Cardiac fibroblast (primary cell): ENCODE data around the gene LRRC28.

Source experiments
- DNase-seq, 2 donors: peaks; one replicate each; pipeline versions ENCODE4 v3.0.0 to v3.0.0-alpha.2; 2010; ENCODE audit warnings: low read depth in 2 of 2
- H3K4me3 ChIP-seq, 2 donors: replicated peaks in 1 of 2; 1 replicate in 1 of 2; 2 replicates in 1 of 2; pipeline ENCODE4 v1.5.1; 2011; ENCODE audit warnings: low read depth in 2 of 2, low read length in 2 of 2, mild to moderate bottlenecking in 2 of 2, moderate library complexity in 1 of 2
- TF ChIP-seq, protein P1 (sequence below): IDR thresholded peaks from one replicate; pipeline ENCODE4 v1.5.1; 2011; ENCODE audit warnings: low read depth, mild to moderate bottlenecking, low read length, inconsistent platforms

LRRC28 gene

DNA sequence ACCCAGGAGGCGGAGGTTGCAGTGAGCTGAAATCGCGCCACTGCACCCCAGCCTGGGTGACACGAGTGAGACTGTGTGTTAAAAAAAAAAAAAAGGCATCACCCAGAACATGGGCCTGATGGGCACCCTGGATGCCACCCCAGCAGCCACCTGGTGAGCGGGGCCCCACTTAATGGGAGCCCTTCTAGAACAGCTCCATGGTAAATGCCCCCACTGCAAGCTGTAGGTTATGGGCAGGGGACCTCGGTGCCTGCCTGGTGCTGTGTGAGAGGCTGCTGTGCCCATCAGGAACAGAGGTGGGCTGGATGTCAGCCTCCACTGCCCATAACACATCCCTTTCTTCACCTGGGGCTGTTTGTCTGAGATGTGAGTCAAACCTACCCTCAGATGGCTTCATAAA lies 158.3 kb downstream of the LRRC28 start:
- TF ChIP-seq, protein P1, sequence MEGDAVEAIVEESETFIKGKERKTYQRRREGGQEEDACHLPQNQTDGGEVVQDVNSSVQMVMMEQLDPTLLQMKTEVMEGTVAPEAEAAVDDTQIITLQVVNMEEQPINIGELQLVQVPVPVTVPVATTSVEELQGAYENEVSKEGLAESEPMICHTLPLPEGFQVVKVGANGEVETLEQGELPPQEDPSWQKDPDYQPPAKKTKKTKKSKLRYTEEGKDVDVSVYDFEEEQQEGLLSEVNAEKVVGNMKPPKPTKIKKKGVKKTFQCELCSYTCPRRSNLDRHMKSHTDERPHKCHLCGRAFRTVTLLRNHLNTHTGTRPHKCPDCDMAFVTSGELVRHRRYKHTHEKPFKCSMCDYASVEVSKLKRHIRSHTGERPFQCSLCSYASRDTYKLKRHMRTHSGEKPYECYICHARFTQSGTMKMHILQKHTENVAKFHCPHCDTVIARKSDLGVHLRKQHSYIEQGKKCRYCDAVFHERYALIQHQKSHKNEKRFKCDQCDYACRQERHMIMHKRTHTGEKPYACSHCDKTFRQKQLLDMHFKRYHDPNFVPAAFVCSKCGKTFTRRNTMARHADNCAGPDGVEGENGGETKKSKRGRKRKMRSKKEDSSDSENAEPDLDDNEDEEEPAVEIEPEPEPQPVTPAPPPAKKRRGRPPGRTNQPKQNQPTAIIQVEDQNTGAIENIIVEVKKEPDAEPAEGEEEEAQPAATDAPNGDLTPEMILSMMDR: no peak
- H3K4me3 ChIP-seq: no peak overlapping the region
- DNase-seq: no peak

DNA sequence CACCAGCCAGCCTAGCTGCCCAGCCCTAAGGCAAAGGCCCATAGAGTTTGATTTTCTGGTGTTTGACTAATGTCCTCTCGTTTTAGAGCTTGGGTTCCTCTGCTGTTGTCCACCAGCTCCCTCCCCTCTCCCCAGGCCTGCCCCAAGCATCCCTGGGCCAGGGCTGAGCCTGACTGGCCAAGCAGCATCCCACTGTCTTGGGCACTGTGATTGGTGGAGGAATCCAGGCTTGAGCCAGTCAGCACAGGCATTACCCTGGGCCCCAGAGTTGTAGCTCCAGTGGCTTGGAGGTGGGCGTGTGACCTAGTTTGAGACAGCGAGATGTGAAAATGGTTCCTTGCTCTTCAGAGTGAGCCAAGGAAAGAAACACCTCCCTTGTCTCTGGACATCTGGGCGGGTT lies 159.2 kb downstream of the LRRC28 start:
- TF ChIP-seq, protein P1: no peak
- H3K4me3 ChIP-seq: no peak overlapping the region
- DNase-seq: no peak

DNA sequence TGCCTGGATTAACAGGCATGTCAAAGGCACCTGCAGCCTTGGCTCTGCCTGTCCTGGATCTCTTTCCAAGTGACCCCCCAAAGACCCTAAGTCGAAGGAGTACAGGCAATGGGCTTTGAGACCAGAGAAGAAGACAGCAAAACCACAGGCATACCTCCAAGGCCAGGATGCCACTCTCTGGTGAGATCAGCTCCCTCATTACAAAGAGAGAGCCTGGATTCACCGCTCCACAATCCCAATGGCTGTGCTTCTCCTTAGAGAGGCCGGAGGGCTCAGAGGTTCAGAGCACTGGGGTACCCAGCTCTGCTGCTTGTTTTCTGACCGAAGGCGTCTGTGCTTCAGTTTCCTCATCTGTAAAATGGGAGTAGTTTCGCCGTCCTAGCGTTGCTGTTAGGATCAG lies 160.0 kb downstream of the LRRC28 start:
- TF ChIP-seq, protein P1: no peak
- no peak for DNase-seq

DNA sequence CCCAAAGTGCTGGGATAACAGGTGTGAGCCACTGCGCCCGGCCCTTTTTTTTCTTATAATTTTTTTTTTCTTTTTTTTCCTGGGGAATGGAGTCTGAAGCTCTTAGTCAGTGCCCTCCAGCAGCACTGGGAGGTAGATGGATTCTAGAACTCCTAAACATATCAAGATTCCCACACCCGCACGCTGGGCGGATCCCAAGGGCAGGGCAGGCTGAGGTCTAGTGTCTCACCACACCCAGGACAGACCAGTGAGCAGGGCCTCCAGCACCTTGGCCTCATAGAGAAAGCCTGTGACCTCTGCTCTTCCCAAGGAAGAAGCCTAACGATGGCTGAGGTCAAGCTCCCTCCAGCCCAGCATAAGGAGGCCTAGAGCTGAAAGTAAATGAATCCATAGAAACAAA lies 160.8 kb downstream of the LRRC28 start:
- TF ChIP-seq, protein P1: no peak
- H3K4me3 ChIP-seq: no peak overlapping the region
- DNase-seq: no peak

More for the DNA sequence above, 160.0 kb downstream of the LRRC28 start:
- H3K4me3 ChIP-seq: no peak overlapping the region

DNA sequence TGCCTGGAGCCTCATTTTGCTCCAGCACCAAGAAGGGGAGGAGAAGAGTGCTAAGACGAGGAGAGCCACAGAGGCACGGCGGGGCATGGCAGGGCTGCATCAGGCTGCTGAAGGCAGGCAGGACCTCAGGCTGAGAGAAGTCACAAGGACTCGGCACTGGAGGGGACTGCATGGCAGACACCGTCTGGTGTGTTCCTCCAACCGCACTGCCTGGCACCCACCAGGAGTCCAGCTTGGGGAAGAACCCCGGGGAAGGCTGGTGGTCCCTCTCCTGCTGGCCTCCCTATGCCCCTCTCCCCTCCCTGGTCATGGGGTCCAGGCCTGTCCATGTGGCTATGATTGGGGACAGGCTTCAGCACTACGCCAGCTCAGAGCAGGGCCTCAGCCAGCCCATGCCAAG lies 161.3 kb downstream of the LRRC28 start:
- H3K4me3 ChIP-seq: no peak overlapping the region
- TF ChIP-seq, protein P1: no peak
- DNase-seq: no peak

DNA sequence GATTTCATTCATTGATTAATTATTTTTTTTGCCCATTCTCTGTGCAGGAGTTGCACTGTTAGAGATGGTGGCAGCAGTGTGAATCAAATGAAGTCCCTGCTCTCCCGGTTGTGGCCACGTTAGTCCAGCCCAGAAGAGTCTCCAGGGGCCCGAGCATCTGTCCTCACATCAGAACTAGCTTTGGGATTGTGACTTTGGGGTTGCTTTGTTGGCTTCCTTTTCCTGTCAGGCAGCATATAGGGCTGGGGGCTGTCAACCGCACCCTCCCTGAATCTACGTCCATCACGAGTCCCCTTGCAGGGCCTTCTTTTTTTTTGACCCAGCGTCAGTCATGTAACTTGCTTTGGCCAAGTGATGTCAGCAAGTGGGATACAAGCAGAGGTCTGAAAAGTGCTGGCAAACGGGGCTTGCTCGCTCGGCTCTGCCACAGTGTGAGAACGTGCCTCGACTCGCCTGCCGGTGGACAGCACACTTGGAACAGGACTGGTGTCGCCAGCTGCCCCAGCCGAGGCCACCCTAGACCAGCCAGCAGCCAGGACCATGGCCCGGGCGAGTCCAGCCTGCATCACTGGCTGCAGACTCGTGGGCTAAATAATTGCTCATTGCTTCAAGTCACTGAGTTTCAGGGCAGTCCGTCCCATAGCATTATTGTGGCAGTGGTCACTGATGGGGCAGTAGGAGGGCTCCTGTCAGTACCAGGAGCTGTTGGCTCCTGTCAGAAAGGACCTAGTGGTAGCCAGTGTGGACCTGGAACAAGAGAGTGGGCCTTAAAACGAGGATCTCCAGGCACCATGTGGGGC lies 162.9 kb downstream of the LRRC28 start:
- TF ChIP-seq, protein P1: no peak

More for the DNA sequence above, 162.9 kb downstream of the LRRC28 start:
- DNase-seq: no peak
- no peak overlapping the region for H3K4me3 ChIP-seq
